Testis (tissue), 3 donors: Measurements from ENCODE around the gene HSD17B4. TPM values are rescaled to one million over a fixed set of nuclear protein-coding genes. Genes with fewer than 3 reads are reported as not detected.
"Not testable (repeated sequence)": the region's sequence is repeated elsewhere in the genome, so short reads cannot be mapped to it uniquely, and the experiment has no call there.

ENCODE experiments used
- DNase-seq: peaks from one replicate; pipeline ENCODE4 v3.0.0-alpha.2; 2019
- H3K27ac ChIP-seq, 2 donors: fragments of 200-600 bp; sonication (generic); one replicate each; pipeline ENCODE4 v1.5.1; 2019
- H3K27me3 ChIP-seq: fragments of 200-600 bp; sonication (generic); one replicate; pipeline ENCODE4 v1.5.1; 2019
- H3K36me3 ChIP-seq: fragments of 200-600 bp; sonication (generic); one replicate; pipeline ENCODE4 v1.5.1; 2017; ENCODE audit warnings: low read depth; ENCODE audit errors: missing control alignments
- H3K4me1 ChIP-seq: fragments of 200-600 bp; sonication (generic); one replicate; pipeline ENCODE4 v1.5.1; 2019
- H3K4me3 ChIP-seq, 2 donors: fragments of 200-600 bp; sonication (generic); one replicate each; pipeline ENCODE4 v1.5.1; 2017 to 2019
- H3K9me3 ChIP-seq: fragments of 200-600 bp; sonication (generic); one replicate; pipeline ENCODE4 v1.5.1; 2017
- POLR2A ChIP-seq: fragments of 450-650 bp; IDR thresholded peaks from one replicate; pipeline ENCODE4 v1.6.1; 2017; ENCODE audit warnings: antibody characterized with exemption, mild to moderate bottlenecking, moderate library complexity
- WGBS, 2 donors: methylation state at CpG; one replicate each; pipeline ENCODE4 v1.1.5; 2018; 5-methylcytosine and 5-hydroxymethylcytosine counted together
- intact Hi-C: fragments of 100-400 bp; cut with DNase I; formaldehyde crosslinking; loops from one replicate; pipeline ENCODE4 v1.15.1; 2023; ENCODE audit warnings: low total_unique reads
- polyA plus RNA-seq: library from polyadenylated mRNA; stranded (reverse); fragments of 350-450 nt; fragmentation: Illumina TruSeq; extraction: RNeasy Lipid Tissue Mini Kit (QIAGEN cat#74804); gene quantifications from one replicate; pipeline ENCODE4 v1.2.3, GENCODE V29; 2014; ENCODE audit warnings: low read depth, low replicate concordance; ENCODE audit not compliant: insufficient read depth
- total RNA-seq, 2 donors: library from RNA; depleted of rRNA; stranded (reverse); fragments of >200 nt; gene quantifications; one replicate each; pipeline ENCODE4 v1.2.3, GENCODE V29; 2016
- TF ChIP-seq, protein P1 (sequence below), 3 experiments: fragments of 450-650 bp in 2 of 3; fragments of 200-600 bp in 1 of 3; sonication (generic) in 1 of 3; IDR thresholded peaks; one replicate each; pipeline ENCODE4 v1.5.1; 2016 to 2019; ENCODE audit warnings: antibody characterized with exemption in 3 of 3, mild to moderate bottlenecking in 2 of 3, moderate library complexity in 1 of 3

The HSD17B4 gene
- total and polyA plus RNA-seq, 3 donors from 2014 or later = 66.1 to 78.4 (median 69.1) TPM

DNA sequence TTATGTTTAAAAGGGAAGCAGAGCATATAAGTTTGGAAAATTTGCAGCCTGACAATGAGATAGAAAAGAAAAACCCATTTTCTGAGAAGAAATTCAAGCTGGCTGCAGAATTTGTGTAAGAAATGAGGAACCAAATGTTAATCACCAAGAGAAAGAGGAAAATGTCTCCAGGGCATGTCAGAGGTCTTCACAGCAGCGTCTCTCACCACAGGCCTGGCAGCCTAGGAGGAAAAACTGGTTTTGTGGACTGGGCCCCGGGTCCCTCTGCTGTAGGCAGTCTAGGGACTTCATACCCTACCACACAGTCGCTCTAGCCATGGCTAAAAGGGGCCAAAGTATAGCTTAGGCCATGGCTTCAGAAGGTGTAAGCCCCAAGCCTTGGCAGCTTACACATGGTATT is 32.1 kb upstream of the HSD17B4 start:
- intact Hi-C loops = no loop called here
- 89 to 95% methylated on average over 3 of the region's 3 CpGs for WGBS, 2 donors
- H3K36me3 ChIP-seq = no peaks in the 10 kb centered on the region
- TF ChIP-seq, protein P1, sequence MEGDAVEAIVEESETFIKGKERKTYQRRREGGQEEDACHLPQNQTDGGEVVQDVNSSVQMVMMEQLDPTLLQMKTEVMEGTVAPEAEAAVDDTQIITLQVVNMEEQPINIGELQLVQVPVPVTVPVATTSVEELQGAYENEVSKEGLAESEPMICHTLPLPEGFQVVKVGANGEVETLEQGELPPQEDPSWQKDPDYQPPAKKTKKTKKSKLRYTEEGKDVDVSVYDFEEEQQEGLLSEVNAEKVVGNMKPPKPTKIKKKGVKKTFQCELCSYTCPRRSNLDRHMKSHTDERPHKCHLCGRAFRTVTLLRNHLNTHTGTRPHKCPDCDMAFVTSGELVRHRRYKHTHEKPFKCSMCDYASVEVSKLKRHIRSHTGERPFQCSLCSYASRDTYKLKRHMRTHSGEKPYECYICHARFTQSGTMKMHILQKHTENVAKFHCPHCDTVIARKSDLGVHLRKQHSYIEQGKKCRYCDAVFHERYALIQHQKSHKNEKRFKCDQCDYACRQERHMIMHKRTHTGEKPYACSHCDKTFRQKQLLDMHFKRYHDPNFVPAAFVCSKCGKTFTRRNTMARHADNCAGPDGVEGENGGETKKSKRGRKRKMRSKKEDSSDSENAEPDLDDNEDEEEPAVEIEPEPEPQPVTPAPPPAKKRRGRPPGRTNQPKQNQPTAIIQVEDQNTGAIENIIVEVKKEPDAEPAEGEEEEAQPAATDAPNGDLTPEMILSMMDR (IDR thresholded peaks at IDR 0.05) = no peak
- TF ChIP-seq POLR2A = no peak
- no peaks in the 10 kb centered on the region for H3K4me1 ChIP-seq
- no peak overlapping the region for H3K27ac ChIP-seq
- H3K9me3 ChIP-seq = no peaks in the 10 kb centered on the region
- DNase-seq = no peak
- H3K27me3 ChIP-seq = no peaks in the 10 kb centered on the region
- H3K4me3 ChIP-seq = no peak overlapping the region

DNA sequence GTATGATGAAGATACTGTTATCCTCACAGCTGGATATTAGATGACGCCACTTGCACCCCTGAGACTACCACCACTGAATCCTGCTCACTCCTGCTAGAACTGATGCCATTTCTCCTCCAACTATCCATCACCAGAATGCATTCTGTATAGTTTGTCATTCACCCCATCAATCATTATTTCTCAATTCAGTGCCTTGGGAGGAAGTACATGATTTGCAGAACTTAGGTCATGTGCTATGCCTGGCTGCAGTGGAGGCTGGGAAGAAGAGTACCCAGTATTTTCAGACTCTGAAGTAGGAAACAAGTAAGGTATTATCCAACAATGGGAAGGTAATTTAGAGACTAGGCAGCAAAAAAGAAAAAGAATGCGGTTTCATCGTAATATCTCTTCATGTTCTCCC is 26.2 kb upstream of the HSD17B4 start:
- DNase-seq = no peak
- Histone ChIP-seq H3K4me3 (no peak overlapping the region), H3K9me3 (no peaks in the 10 kb centered on the region), H3K27ac (no peak overlapping the region), H3K36me3 (no peaks in the 10 kb centered on the region), H3K4me1 (no peaks in the 10 kb centered on the region), H3K27me3 (no peaks in the 10 kb centered on the region)
- WGBS, 2 donors = 93 to 95% methylated on average over 3 of the region's 3 CpGs
- TF ChIP-seq, protein P1 (IDR thresholded peaks at IDR 0.05) = no peak
- TF ChIP-seq POLR2A = no peak
- intact Hi-C loops = no loop called here

DNA sequence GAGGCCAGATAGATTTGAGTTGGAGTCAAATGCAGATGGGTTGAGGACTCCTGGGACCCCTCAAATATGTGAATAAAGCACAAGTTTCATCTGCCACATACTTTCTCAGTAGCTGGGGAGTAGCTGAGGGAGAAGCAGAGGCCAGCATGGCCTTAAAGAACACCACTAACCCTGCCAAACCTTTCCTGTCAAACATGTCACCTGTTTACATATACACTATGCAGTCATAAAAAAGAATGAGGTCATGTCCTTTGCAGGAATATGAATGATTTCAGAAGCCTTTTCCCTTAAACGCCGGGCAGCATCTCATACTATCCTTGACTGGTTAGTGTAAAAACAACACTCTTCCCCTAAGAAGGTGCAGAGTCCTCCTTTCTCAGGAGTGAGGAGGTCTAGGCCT is 25.2 kb upstream of the HSD17B4 start:
- WGBS, 2 donors = 81 to 91% methylated on average over 2 of the region's 2 CpGs
- no peaks in the 10 kb centered on the region for H3K36me3 ChIP-seq

DNA sequence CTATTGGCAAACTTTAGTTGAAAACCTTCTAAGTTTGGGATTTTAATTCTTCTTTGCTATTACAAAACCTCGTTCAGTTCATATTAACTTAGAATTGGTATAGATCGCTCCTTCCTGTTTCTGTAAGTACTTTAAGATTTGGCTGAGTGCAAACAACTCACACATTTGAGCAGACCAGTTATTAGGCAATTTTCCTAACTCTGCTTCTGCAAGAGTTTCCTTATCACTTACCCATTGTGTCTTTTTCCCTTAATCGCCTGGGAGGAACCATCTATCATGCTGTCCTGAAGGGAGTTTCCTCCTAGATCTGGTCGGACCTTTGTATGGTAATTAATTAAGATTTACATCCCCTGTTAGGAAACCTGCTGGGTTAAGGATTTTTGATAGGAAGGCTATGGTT is 24.7 kb upstream of the HSD17B4 start:
- H3K9me3 ChIP-seq, H3K4me1 ChIP-seq, H3K4me3 ChIP-seq, H3K27ac ChIP-seq, H3K36me3 ChIP-seq, intact Hi-C loops, H3K27me3 ChIP-seq, DNase-seq: not testable (repeated sequence)
- WGBS, 2 donors = 37 to 39% methylated on average over 4 of the region's 4 CpGs

More for the DNA sequence above, 25.2 kb upstream of the HSD17B4 start:
- Histone ChIP-seq H3K27ac (no peak overlapping the region), H3K4me3 (no peak overlapping the region), H3K9me3 (no peaks in the 10 kb centered on the region), H3K27me3 (no peaks in the 10 kb centered on the region), H3K4me1 (no peaks in the 10 kb centered on the region)
- no peak for DNase-seq
- TF ChIP-seq, protein P1 (IDR thresholded peaks at IDR 0.05) = no peak
- TF ChIP-seq POLR2A = no peak
- intact Hi-C loops = no loop called here

DNA sequence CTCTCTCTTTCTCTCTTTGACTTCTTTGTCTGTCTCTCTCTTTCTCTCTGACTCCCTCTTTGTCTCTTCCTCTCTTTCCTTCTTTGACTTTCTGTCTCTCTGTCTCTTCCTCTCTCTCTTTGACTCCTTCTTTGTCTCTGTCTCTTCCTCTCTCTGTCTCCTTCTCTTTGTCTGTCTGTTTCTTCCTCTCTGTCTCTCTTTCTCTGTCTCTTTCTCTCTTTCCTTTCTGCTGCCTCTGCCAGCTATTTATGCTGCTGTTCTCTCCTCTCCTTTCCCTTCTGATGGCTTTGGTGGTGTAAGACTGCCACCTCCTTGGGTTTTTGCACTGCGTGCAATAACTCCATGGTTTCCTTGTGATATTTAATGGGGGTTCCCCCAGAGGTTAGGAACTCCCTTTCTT is 24.1 kb upstream of the HSD17B4 start:
- H3K9me3 ChIP-seq, H3K27ac ChIP-seq, H3K4me3 ChIP-seq, H3K4me1 ChIP-seq, intact Hi-C loops, H3K27me3 ChIP-seq, DNase-seq, H3K36me3 ChIP-seq: not testable (repeated sequence)
- 63 to 65% methylated on average over 1 of the region's 1 CpG for WGBS, 2 donors

DNA sequence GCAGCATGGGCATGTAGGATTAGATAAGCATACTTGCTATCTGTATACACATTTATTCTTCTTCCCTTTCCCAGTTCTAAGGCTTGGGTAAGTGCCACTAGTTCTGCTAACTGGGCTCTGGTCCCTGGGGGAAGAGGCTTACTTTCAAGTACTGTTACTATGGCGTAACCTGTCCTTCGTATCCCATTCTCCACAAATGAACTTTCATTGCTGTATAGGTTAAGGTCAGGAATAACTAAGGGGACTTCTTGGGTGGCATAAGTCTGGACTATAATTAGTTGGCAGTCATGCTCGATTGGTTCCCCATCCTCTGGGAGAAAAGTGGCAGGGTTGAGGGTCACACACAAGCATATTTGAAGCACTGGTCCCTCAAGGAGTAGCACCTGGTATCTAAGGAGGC is 23.7 kb upstream of the HSD17B4 start:
- 70 to 82% methylated on average over 3 of the region's 3 CpGs for WGBS, 2 donors
- intact Hi-C loops, H3K27me3 ChIP-seq, H3K36me3 ChIP-seq, H3K4me1 ChIP-seq, H3K4me3 ChIP-seq, DNase-seq, H3K9me3 ChIP-seq, H3K27ac ChIP-seq: not testable (repeated sequence)

DNA sequence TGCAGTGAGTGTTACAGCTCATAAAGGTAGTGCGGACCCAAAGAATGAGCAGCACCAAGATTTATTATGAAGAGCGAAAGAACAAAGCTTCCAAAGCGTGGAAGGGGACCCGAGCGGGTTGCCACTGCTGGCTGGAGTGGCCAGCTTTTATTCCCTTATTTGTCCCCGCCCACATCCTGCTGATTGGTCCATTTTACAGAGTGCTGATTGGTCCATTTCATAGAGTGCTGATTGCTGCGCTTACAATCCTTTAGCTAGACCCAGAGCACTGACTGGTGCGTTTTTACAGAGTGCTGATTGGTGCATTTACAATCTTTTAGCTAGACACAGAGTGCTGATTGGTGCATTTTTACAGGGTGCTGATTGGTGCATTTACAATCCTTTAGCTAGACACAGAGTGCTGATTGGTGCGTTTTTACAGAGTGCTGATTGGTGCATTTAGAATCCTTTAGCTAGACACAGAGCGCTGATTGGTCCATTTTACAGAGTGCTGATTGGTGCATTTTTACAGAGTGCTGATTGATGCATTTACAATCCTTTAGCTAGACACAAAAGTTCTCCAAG is 19.5 kb upstream of the HSD17B4 start:
- intact Hi-C loops, H3K27ac ChIP-seq, H3K4me1 ChIP-seq, DNase-seq, H3K9me3 ChIP-seq, H3K27me3 ChIP-seq, H3K4me3 ChIP-seq, H3K36me3 ChIP-seq: not testable (repeated sequence)
- WGBS, 2 donors = 83 to 91% methylated on average over 10 of the region's 10 CpGs
